ENCODE measurements around the gene EME2. TPM values are rescaled to one million over a fixed set of nuclear protein-coding genes. Genes with fewer than 3 reads are reported as not detected.

EME2 gene
- total RNA-seq, 2 experiments from 2014 or later: 15.5 to 15.6 TPM

- no peaks in the 10 kb centered on the region for H3K9me3 Mint-ChIP-seq
- peaks cover 13% of the 10 kb centered on the region for H3K4me1 Mint-ChIP-seq (ENCODE audit: low read depth)
- H3K36me3 Mint-ChIP-seq (ENCODE audit: low read depth): peaks cover 15% of the 10 kb centered on the region
- ATAC-seq (peak; percentile 95), DNase-seq (peak; percentile 79)
- TF ChIP-seq CTCF (IDR thresholded peaks at IDR 0.05): peak; percentile 57
- ChIA-PET POLR2A (interaction anchor here (1.1 kb wide), 1 partner anchor 30 kb away, joined by 4 read pairs; the partner anchor contains the start of gene NUBP2), CTCF (interaction anchor here (0.6 to 1.7 kb wide), 5 partner anchors 32 to 195 kb away, joined by 3 read pairs; no protein-coding TSS in a partner anchor)
- no peak overlapping the region for H3K4me3 Mint-ChIP-seq
- intact Hi-C loops (cut with micrococcal nuclease): no loop called here
- no peaks in the 10 kb centered on the region for H3K27me3 Mint-ChIP-seq
- H3K27ac Mint-ChIP-seq: peak overlapping the region; percentile 81
Measured at GRCh38 chr16:1812732-1813163, 40.1 kb downstream of the EME2 start.

GRCh38 chr16:1815461-1815860 is 42.9 kb downstream of the EME2 start:
- TF ChIP-seq CTCF (IDR thresholded peaks at IDR 0.05): no peak
- DNase-seq (no peak), ATAC-seq (no peak)
- H3K27me3 Mint-ChIP-seq: no peaks in the 10 kb centered on the region
- peaks cover 17% of the 10 kb centered on the region for H3K36me3 Mint-ChIP-seq (ENCODE audit: low read depth)
- H3K4me3 Mint-ChIP-seq: no peak overlapping the region
- peaks cover 13% of the 10 kb centered on the region for H3K4me1 Mint-ChIP-seq (ENCODE audit: low read depth)
- H3K27ac Mint-ChIP-seq: peak overlapping the region; percentile 38
- ChIA-PET CTCF (no interaction called here), POLR2A (interaction anchor here (0.7 kb wide), 1 partner anchor 339 kb away, joined by 3 read pairs; no protein-coding TSS in a partner anchor)
- no peaks in the 10 kb centered on the region for H3K9me3 Mint-ChIP-seq
- intact Hi-C loops (cut with micrococcal nuclease): no loop called here

GRCh38 chr16:1816396-1817275 is 44.0 kb downstream of the EME2 start:
- DNase-seq (no peak), ATAC-seq (no peak)
- no peaks in the 10 kb centered on the region for H3K27me3 Mint-ChIP-seq
- CTCF ChIA-PET: no interaction called here
- TF ChIP-seq CTCF (IDR thresholded peaks at IDR 0.05): no peak
- H3K4me1 Mint-ChIP-seq (ENCODE audit: low read depth): peaks cover 13% of the 10 kb centered on the region
- no peak overlapping the region for H3K27ac Mint-ChIP-seq
- no peaks in the 10 kb centered on the region for H3K9me3 Mint-ChIP-seq
- no peak overlapping the region for H3K4me3 Mint-ChIP-seq
- peaks cover 17% of the 10 kb centered on the region for H3K36me3 Mint-ChIP-seq (ENCODE audit: low read depth)
- POLR2A ChIA-PET: no interaction called here
- intact Hi-C loops (cut with micrococcal nuclease): no loop called here

GRCh38 chr16:1817276-1817589 is 44.6 kb downstream of the EME2 start:
- peaks cover 13% of the 10 kb centered on the region for H3K4me1 Mint-ChIP-seq (ENCODE audit: low read depth)
- no peak overlapping the region for H3K27ac Mint-ChIP-seq
- peaks cover 17% of the 10 kb centered on the region for H3K36me3 Mint-ChIP-seq (ENCODE audit: low read depth)
- no peaks in the 10 kb centered on the region for H3K9me3 Mint-ChIP-seq
- ATAC-seq: no peak
- CTCF ChIA-PET: no interaction called here
- no peak for TF ChIP-seq CTCF (IDR thresholded peaks at IDR 0.05)
- H3K27me3 Mint-ChIP-seq: no peaks in the 10 kb centered on the region
- intact Hi-C loops (cut with micrococcal nuclease): no loop called here
- POLR2A ChIA-PET: no interaction called here
- no peak overlapping the region for H3K4me3 Mint-ChIP-seq
- DNase-seq: no peak

- no peaks in the 10 kb centered on the region for H3K27me3 Mint-ChIP-seq
- ChIA-PET CTCF (no interaction called here), POLR2A (no interaction called here)
- H3K4me1 Mint-ChIP-seq (ENCODE audit: low read depth): peaks cover 10% of the 10 kb centered on the region
- intact Hi-C loops (cut with micrococcal nuclease): no loop called here
- DNase-seq (no peak), ATAC-seq (no peak)
- no peaks in the 10 kb centered on the region for H3K9me3 Mint-ChIP-seq
- peaks cover 17% of the 10 kb centered on the region for H3K36me3 Mint-ChIP-seq (ENCODE audit: low read depth)
- no peak overlapping the region for H3K27ac Mint-ChIP-seq
- no peak for TF ChIP-seq CTCF (IDR thresholded peaks at IDR 0.05)
- H3K4me3 Mint-ChIP-seq: no peak overlapping the region
Measured at GRCh38 chr16:1817716-1818115, 45.1 kb downstream of the EME2 start.
